ENCODE data around the gene RALA. TPM values are rescaled to one million over a fixed set of nuclear protein-coding genes. Genes with fewer than 3 reads are reported as not detected.
A peak's percentile ranks its signal among the peaks of the same experiment; 100 is the strongest.

The RALA gene
- total and polyA plus RNA-seq, 12 donors = 15.4 to 58.6 (median 30.4) TPM

GRCh38 chr7:39741942-39742623, 118.7 kb downstream of the RALA start:
- Histone ChIP-seq H3K9me3 (replicated peaks in 1 of 3) (no peaks in the 10 kb centered on the region), H3K4me3 (no peak overlapping the region), H3K36me3 (replicated peaks in 1 of 2) (no peaks in the 10 kb centered on the region), H3K27me3 (no peaks in the 10 kb centered on the region), H3K27ac (no peak overlapping the region), H3K4me1 (replicated peaks in 1 of 2) (no peaks in the 10 kb centered on the region)
- TF ChIP-seq POLR2A (IDR thresholded peaks at IDR 0.05) = no peak
- peak in 5 of 6 experiments; percentile 19 to 50 (median 26) for TF ChIP-seq CTCF (IDR thresholded peaks at IDR 0.05)
- intact Hi-C loops (cut with DNase I) = loop anchor here in 1 of 2 donors (10.0 kb wide), 1 partner anchor 107 kb away; no protein-coding TSS in a partner anchor
- WGBS, 4 donors = 80 to 90% (median 88%) methylated on average over 11 to 13 of the region's 13 CpGs
- DNase-seq = peak in 3 of 7 donors; percentile 26 to 63 (median 40)

- no peak for DNase-seq
- Histone ChIP-seq H3K4me3 (no peak overlapping the region), H3K27ac (no peak overlapping the region), H3K36me3 (replicated peaks in 1 of 2) (no peaks in the 10 kb centered on the region), H3K27me3 (no peaks in the 10 kb centered on the region), H3K9me3 (replicated peaks in 1 of 3) (no peaks in the 10 kb centered on the region), H3K4me1 (replicated peaks in 1 of 2) (no peaks in the 10 kb centered on the region)
- WGBS, 4 donors = 85 to 100% (median 91%) methylated on average over 2 of the region's 2 CpGs
- intact Hi-C loops (cut with DNase I) = loop anchor here (2.0 to 10.0 kb wide), 3 partner anchors 110 to 164 kb away; no protein-coding TSS in a partner anchor
- no peak for TF ChIP-seq CTCF (IDR thresholded peaks at IDR 0.05)
- no peak for TF ChIP-seq POLR2A (IDR thresholded peaks at IDR 0.05)
These were observed 121.2 kb downstream of the RALA start for GRCh38 chr7:39744620-39745019.

- TF ChIP-seq POLR2A (IDR thresholded peaks at IDR 0.05) (no peak), CTCF (IDR thresholded peaks at IDR 0.05) (no peak)
- DNase-seq = no peak
- WGBS, 4 donors = 48 to 60% (median 55%) methylated on average over 3 to 4 of the region's 4 CpGs
- no peaks in the 10 kb centered on the region for H3K9me3 ChIP-seq (replicated peaks in 1 of 3)
- H3K27me3 ChIP-seq = no peaks in the 10 kb centered on the region
- no peak overlapping the region for H3K4me3 ChIP-seq
- H3K36me3 ChIP-seq (replicated peaks in 1 of 2) = no peaks in the 10 kb centered on the region
- H3K4me1 ChIP-seq (replicated peaks in 1 of 2) = no peaks in the 10 kb centered on the region
- intact Hi-C loops (cut with DNase I) = loop anchor here (2.0 to 10.0 kb wide), 3 partner anchors 111 to 165 kb away; no protein-coding TSS in a partner anchor
- H3K27ac ChIP-seq = no peak overlapping the region
These were observed 121.9 kb downstream of the RALA start for GRCh38 chr7:39745320-39745719.

- H3K27me3 ChIP-seq = no peaks in the 10 kb centered on the region
- no peak overlapping the region for H3K4me3 ChIP-seq
- H3K9me3 ChIP-seq (replicated peaks in 1 of 3) = no peaks in the 10 kb centered on the region
- H3K27ac ChIP-seq = no peak overlapping the region
- no peaks in the 10 kb centered on the region for H3K4me1 ChIP-seq (replicated peaks in 1 of 2)
- intact Hi-C loops (cut with DNase I) = loop anchor here (2.0 to 10.0 kb wide), 3 partner anchors 111 to 165 kb away; no protein-coding TSS in a partner anchor
- no peaks in the 10 kb centered on the region for H3K36me3 ChIP-seq (replicated peaks in 1 of 2)
- WGBS, 4 donors = 22 to 29% (median 28%) methylated on average over 11 of the region's 11 CpGs
- no peak for TF ChIP-seq POLR2A (IDR thresholded peaks at IDR 0.05)
- TF ChIP-seq CTCF (IDR thresholded peaks at IDR 0.05) = peak; percentile 67 to 91 (median 84)
- DNase-seq = peak; percentile 76 to 92 (median 84)
These were observed 122.9 kb downstream of the RALA start for GRCh38 chr7:39746103-39746819.
